NCI-H2171 treated with DMSO at 0.1 percent for 48 hours (cell line): Measurements from ENCODE around the gene HBA1.
"Not testable (repeated sequence)": the region's sequence is repeated elsewhere in the genome, so short reads cannot be mapped to it uniquely, and the experiment has no call there.

Experiments used
- DNase-seq: peaks from one replicate; lab custom pipeline; 2025; lab: John Stamatoyannopoulos, UW

Gene HBA1

GRCh38 chr16:160242-160641, 16.2 kb upstream of the HBA1 start:
- DNase-seq, result not testable (repeated sequence)

- DNase-seq, result no peak
Observed at GRCh38 chr16:160691-161190, 15.7 kb upstream of the HBA1 start.

- DNase-seq, result no peak
Observed at GRCh38 chr16:162271-162991, 14.0 kb upstream of the HBA1 start.

GRCh38 chr16:163139-163538, 13.3 kb upstream of the HBA1 start:
- DNase-seq, result not testable (repeated sequence)

GRCh38 chr16:163696-164095, 12.8 kb upstream of the HBA1 start:
- not testable (repeated sequence) for DNase-seq

- DNase-seq, result not testable (repeated sequence)
Observed at GRCh38 chr16:164134-164823, 12.2 kb upstream of the HBA1 start.

GRCh38 chr16:164827-165538, 11.5 kb upstream of the HBA1 start:
- peak; percentile 47 for DNase-seq

- peak; percentile 73 for DNase-seq
Observed at GRCh38 chr16:165539-166374, 10.7 kb upstream of the HBA1 start, which contains the start of gene HBM. HBM (plus strand) TSS chr16:165978; CDS start chr16:165998, 20 bp downstream.

GRCh38 chr16:166375-167121, 9.9 kb upstream of the HBA1 start:
- DNase-seq, result no peak

- DNase-seq, result no peak
Observed at GRCh38 chr16:167122-167690, 9.3 kb upstream of the HBA1 start.

- DNase-seq, result peak; percentile 20
Observed at GRCh38 chr16:168424-168823, 8.1 kb upstream of the HBA1 start.

GRCh38 chr16:169014-169413, 7.5 kb upstream of the HBA1 start:
- DNase-seq, result no peak

- DNase-seq, result not testable (repeated sequence)
Observed at GRCh38 chr16:170088-170507, 6.4 kb upstream of the HBA1 start.

- DNase-seq, result no peak
Observed at GRCh38 chr16:170788-171187, 5.7 kb upstream of the HBA1 start.

- DNase-seq, result not testable (repeated sequence)
Observed at GRCh38 chr16:172374-172941, 4.0 kb upstream of the HBA1 start, which contains the start of gene HBA2. HBA2 (plus strand) TSS chr16:172876; CDS start chr16:172913, 37 bp downstream.

- not testable (repeated sequence) for DNase-seq
Observed at GRCh38 chr16:173211-173854, 3.1 kb upstream of the HBA1 start.

GRCh38 chr16:173928-174769, 2.3 kb upstream of the HBA1 start:
- not testable (repeated sequence) for DNase-seq
